GM12873 (cell line): ENCODE results near the gene ACAP3.

Experiments used
- CTCF ChIP-seq: IDR thresholded peaks from 2 replicates; pipeline ENCODE4 v1.5.1; 2012; ENCODE audit warnings: low read depth, mild to moderate bottlenecking, moderate library complexity, low read length, control low read depth; ENCODE audit not compliant: insufficient read depth; ENCODE audit errors: missing control alignments

ACAP3 gene

GRCh38 chr1:1308756-1309250 lies 1.1 kb upstream of the ACAP3 start:
- no peak for TF ChIP-seq CTCF

GRCh38 chr1:1307261-1307922 lies 338 bp downstream of the ACAP3 start:
- TF ChIP-seq CTCF = no peak

GRCh38 chr1:1306661-1307260 lies 969 bp downstream of the ACAP3 start:
- TF ChIP-seq CTCF = no peak

GRCh38 chr1:1306070-1306660 lies 1.6 kb downstream of the ACAP3 start:
- TF ChIP-seq CTCF = peak; percentile 54

- peak; percentile 28 for TF ChIP-seq CTCF
Measured at GRCh38 chr1:1305300-1306069, 2.2 kb downstream of the ACAP3 start.

- TF ChIP-seq CTCF = no peak
Measured at GRCh38 chr1:1304331-1305299, 3.1 kb downstream of the ACAP3 start.
